NCI-H2107 (cell line): ENCODE measurements around the gene MRM3.
"Not testable (repeated sequence)": the region's sequence is repeated elsewhere in the genome, so short reads cannot be mapped to it uniquely, and the experiment has no call there.

ENCODE experiments used
- DNase-seq: peaks from one replicate; lab custom pipeline; 2025; lab: John Stamatoyannopoulos, UW

The MRM3 gene

DNA sequence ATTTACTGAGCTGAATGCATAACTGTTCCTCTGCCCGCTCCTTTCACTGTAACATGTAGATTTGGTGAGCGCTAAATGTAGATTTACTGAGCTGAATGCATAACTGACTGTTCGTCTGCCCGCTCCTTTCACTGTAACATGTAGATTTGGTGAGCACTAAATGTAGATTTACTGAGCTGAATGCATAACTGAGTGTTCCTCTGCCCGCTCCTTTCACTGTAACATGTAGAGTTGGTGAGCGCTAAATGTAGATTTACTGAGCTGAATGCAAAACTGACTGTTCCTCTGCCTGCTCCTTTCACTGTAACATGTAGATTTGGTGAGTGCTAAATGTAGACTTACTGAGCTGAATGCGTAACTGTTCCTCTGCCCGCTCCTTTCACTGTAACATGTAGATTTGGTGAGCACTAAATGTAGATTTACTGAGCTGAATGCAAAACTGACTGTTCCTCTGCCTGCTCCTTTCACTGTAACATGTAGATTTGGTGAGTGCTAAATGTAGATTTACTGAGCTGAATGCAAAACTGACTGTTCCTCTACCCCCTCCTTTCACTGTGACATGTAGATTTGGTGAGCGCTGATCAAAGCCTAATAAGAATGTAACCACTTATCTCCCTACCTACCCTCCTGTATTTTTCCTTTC is 26.7 kb upstream of the MRM3 start:
- DNase-seq: not testable (repeated sequence)

DNA sequence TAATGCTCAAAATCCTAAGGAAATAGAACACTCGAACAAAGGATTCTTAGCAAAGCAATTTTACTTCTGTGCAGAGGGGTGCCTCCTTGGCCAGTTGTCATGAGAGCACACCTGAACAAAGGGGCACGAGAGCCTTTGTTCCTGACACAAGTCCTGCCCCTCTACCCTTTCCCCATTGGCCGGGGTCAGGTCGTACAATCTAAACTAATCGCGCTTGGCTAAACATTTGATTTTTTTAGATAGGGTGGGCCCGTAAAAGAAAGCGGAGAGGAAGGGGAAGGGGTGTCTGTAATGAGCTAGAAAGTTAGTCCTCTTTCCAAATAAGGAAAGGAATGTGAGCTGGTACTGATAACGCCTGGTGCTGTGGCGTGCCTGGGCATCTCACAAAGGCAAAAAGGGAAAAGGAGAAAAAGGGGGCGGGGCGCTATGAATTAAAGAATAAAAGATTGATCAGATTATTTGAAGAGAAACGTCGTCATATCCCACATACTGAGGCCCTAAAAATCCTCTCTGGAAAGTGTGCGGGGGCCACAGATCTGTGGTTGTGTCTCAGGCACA is 26.1 kb upstream of the MRM3 start:
- not testable (repeated sequence) for DNase-seq

DNA sequence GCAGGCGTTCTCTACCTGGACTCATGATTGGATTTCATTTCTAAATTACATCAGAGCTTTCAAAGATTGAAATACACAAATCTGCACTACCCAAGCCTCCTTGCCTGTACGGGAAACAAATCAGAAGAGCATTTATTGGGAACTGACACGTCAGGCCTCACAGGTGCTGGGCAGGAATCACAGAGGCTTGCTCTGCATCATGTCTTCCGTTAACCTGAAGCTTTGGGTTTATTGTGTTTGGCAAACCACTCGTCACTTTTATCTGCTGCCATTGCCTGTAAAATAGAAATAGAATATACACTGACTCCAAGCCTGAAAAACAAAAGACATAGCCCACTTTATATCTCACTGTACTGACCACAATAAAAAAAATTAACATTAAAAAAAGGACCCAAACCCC is 22.2 kb upstream of the MRM3 start:
- no peak for DNase-seq

DNA sequence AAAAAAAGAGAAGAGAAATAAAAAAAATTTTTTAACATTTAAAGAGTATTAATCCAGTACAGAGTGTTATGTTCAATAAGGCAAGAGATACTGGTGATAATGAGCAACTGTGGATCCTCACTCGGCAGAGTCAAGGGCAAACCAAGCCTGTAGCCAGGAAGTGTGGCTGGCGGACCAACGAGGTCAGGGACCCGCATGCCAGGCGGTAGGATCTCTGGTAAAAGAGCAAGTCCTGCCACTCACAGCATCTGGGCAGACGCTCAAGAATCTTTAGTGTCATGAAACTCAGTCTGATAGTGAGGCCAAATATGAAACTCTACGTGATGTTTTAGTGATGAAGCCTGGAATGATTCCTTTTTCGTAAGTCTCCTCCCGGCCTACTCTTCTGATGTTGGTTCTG is 21.8 kb upstream of the MRM3 start:
- DNase-seq: no peak

DNA sequence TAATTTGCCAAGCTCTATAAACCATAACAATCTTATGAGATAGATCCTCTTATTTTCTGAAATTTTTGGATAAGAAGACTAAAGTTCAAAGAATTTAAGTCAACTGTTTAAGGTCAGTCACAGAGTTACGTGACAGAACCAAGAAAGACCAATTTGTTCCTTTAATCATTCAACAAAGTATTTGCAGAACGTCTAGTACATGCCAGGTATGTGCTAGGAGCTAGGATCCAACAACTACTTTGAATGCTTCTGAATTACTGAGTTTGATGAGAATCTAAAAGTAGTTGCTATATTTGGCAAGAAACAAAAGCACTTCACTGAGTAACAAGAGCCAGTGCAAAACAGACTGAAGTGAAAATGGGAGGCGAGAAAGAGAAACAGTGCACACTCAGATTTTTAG is 15.1 kb upstream of the MRM3 start:
- no peak for DNase-seq

DNA sequence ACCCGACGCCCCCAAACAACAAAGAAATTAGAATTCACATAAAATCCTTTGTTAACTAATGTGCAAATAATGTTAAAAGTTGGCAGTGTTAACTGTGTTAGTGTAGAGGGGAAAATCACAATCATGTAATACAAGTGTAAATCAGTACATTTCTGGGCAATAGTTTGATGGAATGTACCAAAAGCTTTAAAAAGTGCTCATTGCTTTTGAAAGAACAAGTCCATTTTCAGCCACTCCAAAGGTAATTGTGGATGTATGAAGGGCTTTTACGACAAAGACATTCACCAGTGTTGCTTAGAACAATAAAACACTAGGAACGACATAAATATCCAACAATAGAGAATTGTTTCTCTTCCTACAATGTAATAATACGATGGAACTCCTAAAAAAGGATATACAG is 9.1 kb upstream of the MRM3 start:
- DNase-seq: no peak

DNA sequence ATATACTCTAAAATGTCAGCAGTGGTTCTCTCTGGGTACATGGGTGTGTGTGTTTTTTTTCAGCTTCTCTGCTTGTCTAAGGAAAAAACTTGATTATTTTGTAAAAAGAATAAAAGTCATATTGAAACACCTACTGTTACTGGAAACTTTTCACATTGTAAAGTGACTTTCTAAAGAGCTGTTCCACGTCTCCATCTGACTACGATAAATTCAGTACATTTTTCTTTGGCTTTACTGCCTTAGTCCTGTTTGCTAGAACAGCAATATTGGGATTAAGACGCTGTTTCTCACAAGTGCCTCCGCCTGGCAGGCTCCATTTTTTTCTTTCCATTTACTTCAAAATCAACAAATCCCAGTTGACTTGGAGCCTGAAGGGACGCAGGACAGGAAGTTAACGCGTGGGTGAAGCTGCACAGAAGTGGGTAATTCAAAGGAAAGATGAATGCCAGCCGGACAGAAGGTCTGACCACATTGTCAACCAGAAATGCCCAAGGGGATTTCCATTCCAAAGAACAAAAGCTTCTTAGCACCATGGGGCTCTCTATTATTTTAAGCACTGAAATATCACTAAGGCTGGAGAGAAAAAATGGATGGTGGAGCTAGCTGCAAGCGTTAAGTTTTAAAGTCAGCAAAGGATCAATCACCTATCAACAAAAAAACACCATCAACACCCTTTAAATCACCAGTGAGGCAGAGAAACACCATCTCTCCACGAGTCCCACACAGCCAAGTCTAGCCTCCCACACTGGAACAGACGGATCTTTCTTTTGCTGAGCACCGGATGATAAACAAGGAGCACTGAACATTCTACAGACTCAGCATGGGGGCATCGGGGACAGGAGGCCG is 8.5 kb upstream of the MRM3 start:
- DNase-seq: no peak

DNA sequence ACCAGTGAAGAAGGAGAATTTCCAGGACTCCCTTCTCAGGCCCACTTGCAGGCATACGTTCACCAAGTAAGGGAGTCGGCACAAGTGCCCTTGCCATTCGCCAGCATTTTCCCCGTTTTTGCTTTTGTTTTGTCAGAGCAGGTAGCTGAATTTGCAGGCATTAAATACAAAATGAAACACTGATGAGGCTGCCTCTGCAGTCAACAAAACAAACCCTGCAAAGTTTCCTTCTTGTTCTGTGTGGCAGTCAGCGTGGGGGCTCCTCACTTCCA is 7.9 kb upstream of the MRM3 start:
- no peak for DNase-seq

DNA sequence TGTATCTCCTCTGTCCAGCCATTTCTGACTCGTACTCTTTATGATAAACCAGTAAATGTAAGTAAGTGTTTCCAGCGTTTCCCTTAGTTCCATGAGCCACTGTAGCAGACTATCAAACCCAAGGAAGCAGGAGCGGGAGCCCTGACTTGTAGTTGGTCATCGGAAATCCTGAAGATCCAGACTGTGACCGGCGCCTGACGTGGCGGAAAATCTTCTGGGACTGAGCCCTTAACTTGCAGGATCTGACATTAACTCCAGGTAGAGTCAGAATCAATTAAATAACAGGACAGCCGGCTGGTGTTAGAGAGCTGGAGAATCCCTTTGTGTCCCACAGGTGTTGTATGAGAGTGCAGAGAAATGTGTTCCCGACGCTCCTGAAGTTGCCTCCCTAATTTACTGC is 4.1 kb upstream of the MRM3 start:
- no peak for DNase-seq

DNA sequence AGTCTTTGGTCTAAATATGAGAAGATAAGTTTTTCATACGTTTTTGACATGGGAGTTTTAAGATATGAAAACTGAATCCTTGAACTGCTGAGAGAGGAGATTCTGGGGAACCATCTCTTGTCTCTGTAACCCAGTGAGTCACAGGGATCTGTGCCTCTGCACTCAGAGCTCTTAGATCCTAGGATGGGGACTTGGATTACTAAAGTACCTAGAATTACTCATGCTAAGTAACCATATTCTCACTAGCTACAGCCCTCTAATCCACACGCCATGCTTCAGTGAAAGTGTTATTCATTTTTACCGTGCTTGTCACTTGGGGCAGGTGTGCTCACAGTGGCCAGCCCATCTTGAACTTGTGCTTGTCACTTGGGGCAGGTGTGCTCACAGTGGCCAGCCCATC is 2.0 kb downstream of the MRM3 start:
- no peak for DNase-seq

DNA sequence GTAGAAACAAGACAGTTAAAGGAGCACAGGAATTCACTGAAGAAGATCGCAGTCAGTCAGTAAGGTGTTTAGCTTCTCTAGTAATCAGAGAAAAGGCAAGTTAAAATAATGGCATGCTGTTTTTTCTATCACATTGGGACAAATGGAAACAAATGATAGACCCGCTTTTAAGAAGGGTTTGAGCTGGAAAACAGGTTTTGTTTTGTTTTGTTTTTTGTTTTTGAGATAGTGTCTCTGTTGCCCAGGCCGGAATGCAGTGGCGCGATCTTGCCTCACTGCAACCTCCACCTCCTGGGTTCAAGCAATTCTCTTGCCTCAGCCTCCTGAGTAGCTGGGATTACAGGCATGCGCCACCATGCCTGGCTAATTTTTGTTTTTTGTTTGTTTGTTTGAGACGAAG is 3.7 kb downstream of the MRM3 start:
- not testable (repeated sequence) for DNase-seq

DNA sequence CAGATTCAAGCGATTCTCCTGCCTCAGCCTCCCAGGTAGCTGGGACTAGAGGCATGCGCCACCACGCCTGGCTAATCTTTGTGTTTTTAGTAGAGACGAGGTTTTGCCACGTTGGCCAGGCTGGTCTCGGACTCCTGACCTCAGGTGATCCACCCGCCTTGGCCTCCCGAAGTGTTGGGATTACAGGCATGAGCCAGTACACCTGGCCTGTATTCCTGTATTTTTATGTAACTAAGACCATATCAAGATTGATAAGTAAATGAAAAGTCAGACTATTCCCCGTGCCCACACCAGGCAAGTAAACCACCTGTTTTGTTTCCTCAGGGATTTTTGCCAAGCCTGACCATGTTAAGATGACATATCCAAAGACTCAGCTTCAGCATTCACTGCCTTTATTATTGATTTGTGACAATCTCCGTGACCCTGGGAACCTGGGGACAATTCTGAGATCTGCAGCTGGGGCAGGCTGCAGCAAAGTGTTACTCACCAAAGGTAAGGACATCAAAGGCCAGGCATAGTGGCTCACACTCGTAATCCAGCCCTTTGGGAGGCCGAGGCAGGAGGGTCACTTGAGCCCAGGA is 5.6 kb downstream of the MRM3 start:
- no peak for DNase-seq

DNA sequence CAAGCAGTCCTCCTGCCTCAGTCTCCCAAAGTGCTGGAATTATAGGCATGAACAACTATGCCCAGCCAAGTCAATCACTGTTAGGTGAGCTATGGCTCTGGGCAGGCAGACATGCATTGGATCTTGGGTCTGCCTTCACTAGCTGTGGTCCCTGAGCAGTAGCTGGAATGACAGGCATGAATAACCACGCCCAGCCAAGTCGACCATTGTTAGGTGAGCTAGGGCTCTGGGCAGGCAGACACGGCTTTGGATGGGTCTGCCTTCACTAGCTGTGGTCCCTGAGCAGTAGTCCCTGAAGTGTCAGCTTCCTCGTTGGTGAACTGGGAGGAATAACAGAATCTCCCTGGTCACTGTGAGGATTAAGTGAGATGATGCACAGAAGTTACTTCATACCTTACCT is 6.4 kb downstream of the MRM3 start:
- no peak for DNase-seq

DNA sequence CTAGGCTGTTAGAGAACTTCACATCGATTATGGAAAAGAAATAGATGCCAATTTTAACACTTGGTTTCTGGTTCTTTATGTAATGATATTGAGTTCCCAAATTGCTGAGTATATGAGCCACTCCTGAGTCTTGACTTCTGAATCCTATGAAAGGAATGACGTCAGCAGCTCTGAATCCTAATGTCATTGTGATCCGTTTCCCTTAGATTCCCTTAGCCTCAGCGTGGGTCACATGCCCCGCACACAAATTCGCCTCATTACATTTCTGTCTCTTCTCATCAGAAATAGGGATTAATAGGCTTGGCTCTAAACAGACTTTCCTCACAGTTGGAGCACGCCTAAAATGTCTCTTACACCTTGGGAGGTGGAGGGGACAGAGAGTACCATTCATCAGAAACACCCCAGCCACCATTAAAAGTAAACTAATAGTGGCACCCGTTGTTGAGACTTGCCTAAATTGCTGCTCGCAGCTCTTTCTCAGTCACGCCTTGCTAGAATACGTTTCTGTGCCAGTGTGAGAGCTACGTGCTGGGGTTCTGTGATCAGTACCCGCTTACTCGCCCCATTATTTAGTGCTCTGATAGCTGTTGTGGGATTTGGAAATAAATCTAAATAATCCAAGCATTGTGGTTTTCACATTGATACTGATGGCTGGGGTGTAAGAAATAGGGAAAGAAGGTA is 7.1 kb downstream of the MRM3 start:
- no peak for DNase-seq

DNA sequence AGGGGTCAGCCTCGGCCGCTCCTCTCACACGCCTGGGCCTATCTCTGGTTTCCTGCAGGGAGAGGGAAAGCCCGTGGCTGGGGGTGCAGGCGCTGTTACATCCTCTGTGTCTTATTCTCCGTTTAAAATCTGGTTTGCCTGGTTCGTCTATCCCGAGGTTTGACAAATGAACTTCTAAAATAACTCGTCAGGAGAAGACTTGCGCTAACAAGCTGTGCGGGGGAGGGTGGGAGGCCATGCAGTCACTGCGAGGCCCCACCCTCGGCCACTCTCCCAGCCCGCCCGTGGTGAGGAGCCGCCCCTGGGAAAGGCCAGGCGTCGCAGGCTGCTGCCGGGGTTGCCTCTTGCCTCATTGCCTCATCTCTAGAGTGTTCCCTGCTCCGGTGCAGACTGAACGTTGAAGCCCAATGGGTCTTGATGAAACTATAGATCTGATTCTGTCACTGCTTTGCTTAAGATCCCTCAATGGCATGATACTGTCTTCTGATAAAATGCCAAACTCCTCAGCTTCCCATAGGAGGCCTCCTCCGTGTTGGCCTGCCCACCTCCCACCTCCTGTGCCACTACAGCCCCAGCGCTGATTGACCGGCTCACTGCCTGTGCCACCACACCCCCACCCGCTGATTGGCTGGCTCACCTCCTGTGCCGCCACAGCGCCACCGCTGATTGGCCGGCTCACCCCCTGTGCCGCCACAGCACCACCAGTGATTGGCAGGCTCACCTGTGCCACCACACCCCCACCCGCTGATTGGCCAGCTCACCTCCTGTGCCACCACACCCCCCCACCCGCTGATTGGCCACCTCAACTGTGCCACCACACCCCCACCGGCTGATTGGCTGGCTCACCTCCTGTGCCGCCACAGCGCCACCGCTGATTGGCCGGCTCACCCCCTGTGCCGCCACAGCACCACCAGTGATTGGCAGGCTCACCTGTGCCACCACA is 8.0 kb downstream of the MRM3 start:
- DNase-seq: not testable (repeated sequence)

DNA sequence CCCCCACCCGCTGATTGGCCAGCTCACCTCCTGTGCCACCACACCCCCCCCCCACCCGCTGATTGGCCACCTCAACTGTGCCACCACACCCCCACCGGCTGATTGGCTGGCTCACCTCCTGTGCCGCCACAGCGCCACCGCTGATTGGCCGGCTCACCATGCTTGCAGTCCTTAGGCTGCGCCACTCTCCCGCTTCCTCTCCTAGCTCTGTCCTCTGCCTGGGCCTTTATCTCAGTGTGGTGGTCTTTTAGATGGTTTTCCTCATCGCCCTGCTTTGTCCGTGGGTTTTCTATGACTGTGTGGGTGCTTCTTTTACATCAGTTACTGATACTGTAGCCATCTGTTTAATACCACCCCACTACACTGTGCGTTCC is 8.7 kb downstream of the MRM3 start:
- not testable (repeated sequence) for DNase-seq

DNA sequence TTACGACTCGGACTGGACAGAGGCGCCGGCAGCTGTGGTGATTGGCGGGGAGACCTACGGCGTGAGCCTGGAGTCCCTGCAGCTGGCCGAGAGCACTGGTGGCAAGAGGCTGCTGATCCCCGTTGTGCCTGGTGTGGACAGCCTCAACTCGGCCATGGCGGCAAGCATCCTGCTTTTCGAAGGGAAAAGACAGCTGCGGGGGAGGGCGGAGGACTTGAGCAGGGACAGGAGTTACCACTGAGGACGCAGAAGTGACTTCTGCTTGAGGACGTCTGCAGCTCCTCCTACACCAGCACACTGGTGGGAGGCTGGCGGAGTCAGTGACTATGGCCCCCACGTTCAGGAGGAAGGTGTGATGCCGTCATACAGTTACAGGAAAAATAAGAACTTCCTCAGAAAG is 9.7 kb downstream of the MRM3 start:
- no peak for DNase-seq

DNA sequence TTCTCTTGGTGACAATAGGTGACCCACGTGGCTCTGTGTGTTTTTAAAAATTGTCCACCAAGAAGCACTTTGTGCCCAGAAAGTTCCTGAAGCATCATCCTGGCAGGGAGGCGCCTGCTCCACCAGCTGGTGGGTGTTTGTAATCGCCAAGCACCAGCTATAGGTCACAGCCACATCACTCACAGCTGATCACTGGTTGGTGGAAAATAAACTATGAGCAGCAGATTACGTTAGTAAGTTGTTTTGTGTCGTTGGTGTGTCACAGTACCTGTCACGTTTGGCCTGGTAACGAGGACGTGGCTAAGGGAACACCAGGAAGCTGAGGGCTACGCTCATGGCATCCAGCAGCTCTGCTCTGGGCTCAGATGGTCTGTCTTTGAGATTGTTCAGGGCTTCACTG is 10.1 kb downstream of the MRM3 start:
- DNase-seq: no peak

DNA sequence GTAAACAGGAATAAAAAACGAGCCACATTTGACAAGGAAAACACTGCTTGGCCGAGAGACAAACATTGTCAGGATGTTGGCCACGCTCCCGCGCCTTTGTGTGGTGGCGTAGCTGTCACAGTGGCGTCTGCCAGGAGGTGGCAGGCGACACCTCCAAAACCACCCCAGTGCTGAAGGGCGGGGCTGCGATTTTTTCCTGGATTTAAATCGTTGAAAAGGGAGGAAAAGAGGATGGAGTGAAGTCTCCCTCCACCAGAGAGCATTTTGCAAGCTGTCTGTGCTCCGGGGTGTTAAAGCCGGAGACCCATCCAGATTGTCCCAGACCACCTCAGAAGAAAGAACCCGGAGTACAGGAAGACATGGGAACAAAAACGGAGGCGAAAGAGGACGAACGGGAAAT is 12.7 kb downstream of the MRM3 start:
- peak; percentile 52 for DNase-seq

DNA sequence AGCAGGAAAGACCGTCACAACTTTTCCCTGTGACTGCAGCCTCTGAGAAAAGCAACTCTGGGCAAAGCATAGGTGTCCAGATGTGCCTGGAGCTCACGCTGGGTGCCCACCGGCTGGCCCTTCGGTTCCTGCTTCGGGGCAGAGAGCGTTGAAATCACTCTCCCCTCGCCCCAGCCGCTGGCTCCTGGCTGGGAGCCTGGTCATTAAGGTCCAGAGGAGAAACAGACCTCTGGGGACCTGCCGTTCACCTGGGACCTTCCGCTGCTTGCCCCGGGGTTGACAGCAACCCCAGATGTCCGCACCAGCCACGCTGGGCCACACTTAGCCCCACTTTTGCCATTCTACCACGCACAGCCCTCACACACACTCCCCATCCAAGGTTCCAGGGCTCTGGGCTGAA is 13.1 kb downstream of the MRM3 start:
- no peak for DNase-seq

DNA sequence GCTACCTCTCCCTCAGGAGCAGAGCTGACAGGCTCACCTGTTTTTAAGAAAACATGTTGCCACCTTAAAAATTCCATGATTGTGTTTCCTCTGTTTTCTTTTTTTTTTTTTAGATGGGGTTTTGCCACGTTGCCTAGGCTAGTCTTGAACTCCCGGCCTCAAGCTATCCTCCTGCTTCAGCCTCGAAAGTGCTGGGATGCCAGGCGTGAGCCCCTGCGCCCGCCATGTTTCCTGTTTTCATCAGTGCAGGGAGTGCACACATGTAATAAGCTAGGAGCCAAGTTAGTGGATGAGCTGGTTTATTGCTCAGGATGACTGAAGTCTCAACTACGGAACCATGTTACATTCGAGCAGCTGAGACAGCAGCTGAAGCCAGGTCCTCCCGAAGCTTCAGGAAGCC is 13.6 kb downstream of the MRM3 start:
- no peak for DNase-seq

DNA sequence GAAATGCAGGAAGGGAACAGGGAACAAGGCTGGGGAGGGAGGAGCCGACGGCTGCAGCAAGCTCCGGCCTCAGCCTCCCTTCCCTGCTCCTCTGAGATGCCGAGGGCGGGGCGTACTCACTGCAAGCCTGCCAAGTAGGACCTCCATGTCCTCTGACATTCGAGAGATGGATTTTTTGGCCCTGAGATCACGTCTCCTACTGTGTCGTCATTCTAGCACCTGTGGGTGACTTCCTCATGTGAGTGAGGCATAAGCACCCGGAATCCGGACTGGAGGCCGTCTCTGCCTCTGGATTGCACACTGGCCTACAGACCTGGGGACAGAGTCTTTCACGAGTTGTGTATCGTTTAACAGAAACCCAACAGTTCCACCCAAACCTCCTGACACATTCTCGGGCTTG is 14.5 kb downstream of the MRM3 start:
- no peak for DNase-seq
